ENCODE results near the gene ABHD8.

The ABHD8 gene

GRCh38 chr19:17266026-17266425 lies 37.2 kb downstream of the ABHD8 start:
- no peak for DNase-seq (ENCODE audit: low read depth)

DNA sequence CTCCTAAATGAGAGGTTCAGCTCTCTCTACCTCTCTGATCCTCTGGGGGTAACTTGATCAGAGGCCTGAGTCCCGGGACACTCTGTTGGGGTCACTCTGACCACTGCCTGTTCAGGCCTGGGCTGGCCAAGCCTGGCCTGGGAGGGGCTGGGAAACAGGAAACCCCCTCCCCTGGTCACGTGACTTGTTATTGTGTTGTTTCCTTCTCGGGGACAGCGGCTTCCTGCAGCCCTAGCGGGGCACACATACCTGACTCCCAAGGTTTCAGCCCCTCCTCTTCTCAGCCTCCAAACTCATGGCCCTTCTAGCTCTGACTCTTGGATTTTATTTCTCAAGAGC lies 38.6 kb downstream of the ABHD8 start, which contains the start of gene USHBP1:
Gene USHBP1, minus strand, starts transcription at position 105 of the 339 bp plus-strand sequence. CDS start 446 bp downstream, outside the sequence.
- no peak for DNase-seq (ENCODE audit: low read depth)

DNA sequence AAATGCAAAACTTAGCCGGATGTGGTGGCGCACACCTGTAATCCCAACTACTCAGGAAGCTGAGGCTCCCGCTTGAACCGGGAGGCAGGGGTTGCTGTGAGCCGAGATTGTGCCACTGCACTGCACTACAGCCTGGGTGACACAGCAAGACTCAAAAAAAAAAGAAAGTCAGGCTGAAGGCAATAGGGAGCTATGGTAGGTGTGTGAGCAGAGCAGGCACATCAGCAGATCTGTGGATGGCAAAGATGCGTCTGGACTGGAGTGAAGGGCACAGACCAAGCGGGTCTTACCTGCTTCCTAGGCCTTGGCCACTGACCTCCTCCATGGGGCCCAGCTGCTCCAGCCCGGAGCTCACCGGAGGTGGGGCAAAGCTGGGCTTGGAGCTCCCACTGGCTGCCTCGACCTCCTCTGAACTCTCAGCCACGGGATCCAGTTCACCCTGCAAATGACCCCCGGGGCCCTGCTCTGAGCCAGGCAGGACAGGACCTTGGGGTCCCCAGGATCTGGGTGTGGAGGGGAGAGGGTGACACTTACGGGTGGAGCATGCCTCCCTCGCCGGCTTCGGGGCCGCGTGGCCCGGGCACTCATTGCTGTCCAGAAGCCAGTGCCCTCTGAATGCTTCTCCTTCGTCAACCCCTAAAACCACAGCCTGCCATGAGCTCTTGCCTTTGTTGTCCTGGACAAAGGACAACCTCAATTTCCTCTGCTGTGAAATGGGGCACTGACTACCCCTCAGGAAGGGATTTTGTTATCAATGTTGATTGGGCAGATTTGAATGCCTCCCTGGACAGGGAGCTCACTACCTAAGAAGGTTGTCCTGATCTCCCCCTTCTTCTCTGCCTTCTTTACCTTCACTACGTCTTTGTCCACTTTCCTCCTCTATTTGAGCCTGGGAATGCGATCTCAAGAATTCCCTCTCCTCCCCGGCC lies 39.2 kb downstream of the ABHD8 start:
- DNase-seq (ENCODE audit: low read depth), result no peak

DNA sequence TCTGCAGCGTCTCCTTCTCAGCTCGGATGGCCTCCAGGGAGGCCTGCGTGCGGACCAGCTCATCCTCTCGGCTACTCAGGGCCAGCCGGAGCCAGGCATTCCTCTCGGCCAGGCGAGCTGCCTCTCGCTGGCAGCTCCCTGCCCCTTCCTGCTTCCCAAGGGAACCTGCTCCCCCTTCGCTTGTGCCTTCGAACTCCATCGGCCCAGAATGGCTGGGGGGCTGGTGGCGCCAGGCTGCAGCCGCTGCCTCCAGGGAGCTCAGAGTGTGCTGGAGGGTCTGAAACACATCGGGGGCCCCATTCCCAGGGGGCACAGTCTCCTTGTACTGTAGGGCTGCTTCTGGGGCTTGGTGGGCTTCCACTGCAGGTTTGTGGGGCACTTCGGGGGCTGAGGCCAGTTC lies 40.7 kb downstream of the ABHD8 start:
- no peak for DNase-seq (ENCODE audit: low read depth)

DNA sequence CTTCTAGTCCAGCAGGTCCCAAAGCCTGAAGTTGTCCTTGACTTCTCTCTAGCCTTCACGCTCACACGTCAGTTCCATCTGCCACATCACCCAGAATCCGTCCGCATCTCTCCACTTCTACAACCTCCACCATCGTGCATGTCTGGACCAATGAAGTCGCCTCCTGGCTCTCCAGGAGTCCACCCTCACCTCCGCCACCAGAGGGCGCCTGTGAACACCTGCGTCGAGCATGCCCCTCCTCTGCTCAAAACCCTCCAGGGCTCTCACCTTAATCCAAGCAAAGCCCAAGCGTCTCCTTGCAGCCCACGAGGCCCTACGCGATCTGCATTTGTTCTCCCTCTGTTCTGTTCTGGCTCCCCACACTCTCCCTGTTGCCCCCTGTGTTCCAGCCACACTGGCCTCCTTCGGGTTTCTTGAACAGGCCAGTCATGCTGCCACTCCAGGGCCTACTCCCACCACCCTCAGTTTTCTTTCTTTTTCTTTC lies 42.3 kb downstream of the ABHD8 start:
- no peak for DNase-seq (ENCODE audit: low read depth)

DNA sequence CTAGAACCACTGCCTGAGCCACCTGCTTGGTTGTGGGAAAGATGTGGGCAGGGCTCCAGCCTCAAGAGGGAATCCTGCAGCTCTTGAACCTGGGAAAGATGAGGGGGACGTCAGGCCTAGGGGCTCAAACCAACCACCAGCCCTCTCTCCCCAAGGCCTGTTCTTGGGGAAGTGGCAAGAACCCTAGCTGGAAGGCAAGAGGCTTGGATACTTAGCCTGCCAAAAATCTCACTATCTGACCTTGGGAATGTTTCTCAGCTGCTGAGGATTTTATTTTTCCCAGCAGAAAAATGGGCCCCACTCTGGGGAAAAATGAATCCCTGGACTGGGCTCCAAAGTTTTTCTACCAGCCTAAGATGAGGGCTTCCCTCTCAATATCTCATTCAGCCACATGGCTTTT lies 43.3 kb downstream of the ABHD8 start:
- no peak for DNase-seq (ENCODE audit: low read depth)

- no peak for DNase-seq (ENCODE audit: low read depth)
Observed at GRCh38 chr19:17259118-17259780, 44.0 kb downstream of the ABHD8 start.

DNA sequence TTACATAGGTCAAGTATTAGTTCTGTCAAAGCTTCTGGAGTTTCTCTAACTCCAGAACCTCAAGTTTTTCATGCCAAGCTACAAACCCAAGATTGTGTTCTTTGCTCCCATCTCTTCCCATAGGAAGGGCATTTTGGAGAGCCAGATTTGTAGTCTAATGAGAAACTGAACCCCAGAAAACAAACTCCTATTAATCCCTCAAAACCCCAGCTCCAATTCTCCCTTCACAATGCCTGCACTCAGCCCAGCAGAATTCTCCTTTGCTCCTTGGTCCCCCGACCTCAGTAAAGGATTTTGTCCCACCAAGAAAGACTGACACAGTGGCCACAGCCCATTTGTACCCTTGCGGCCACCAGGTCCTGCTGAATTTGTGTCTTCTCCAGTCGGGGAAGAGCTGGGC lies 47.1 kb downstream of the ABHD8 start:
- no peak for DNase-seq (ENCODE audit: low read depth)

GRCh38 chr19:17255150-17255621 lies 48.0 kb downstream of the ABHD8 start:
- DNase-seq (ENCODE audit: low read depth), result no peak

DNA sequence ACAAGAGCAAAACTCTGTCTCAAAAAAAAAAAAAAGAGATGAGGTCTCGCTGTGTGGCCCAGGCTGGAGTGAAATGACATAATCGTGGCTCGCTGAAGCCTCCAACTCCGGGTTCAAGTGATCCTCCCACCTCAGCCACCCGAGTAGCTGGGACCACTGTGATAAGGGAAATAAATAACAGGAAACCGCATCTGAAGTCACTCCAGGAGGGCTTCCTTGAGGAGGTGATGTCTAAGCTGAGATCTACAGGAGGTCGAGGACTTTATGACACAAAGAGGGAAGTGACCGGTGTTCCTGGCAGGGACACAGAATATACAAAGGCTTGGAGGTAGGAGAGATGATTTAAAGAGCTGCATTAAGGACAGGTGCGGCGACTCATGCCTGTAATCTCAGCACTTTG lies 48.6 kb downstream of the ABHD8 start:
- DNase-seq (ENCODE audit: low read depth), result no peak

GRCh38 chr19:17249887-17250548 lies 53.2 kb downstream of the ABHD8 start:
- no peak for DNase-seq (ENCODE audit: low read depth)

GRCh38 chr19:17248011-17248776 lies 55.0 kb downstream of the ABHD8 start:
- DNase-seq (ENCODE audit: low read depth), result no peak

DNA sequence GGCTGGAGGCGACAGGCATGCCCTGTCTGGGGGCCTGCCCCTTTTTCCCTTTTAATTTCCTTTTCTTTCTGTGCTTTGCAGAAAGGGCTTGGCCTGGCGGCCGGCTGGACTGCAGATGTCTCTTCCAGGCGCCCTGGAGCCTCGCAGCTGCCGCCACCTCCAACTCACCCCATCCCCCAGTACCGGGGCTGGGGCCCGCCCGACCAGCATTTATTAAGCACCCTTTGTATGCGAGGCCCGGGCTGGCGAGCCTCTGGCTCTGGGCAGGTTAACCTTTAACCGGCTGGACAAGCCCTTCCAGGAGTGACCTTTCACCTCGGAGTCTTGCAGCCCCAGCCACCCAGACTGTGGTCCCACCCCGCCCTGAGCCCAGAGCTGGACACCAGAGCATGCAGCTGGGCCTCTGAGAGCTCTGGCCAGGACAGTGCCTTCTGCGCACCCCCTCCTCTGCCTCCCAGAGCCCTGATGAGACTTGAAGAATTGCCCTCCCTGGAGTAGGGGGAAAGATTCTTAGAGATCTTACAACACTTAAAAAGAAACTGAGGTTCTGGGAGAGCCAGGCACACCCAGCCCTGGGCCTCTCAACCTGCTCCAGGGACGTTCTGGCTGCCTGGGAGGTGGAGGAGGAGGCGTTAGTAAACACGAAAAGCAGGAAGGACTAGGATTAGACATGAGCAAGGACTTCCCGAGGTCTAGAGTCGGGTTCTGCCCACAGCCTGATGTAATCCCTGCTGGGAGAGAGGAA lies 56.4 kb downstream of the ABHD8 start:
- DNase-seq (ENCODE audit: low read depth), result no peak

GRCh38 chr19:17245535-17245984 lies 57.7 kb downstream of the ABHD8 start, which contains the start of gene NR2F6:
Gene NR2F6 (minus strand): TSS chr19:17245919. CDS start chr19:17245220, 699 bp downstream.
- no peak for DNase-seq (ENCODE audit: low read depth)

- no peak for DNase-seq (ENCODE audit: low read depth)
Observed at GRCh38 chr19:17244618-17245534, 58.3 kb downstream of the ABHD8 start.

DNA sequence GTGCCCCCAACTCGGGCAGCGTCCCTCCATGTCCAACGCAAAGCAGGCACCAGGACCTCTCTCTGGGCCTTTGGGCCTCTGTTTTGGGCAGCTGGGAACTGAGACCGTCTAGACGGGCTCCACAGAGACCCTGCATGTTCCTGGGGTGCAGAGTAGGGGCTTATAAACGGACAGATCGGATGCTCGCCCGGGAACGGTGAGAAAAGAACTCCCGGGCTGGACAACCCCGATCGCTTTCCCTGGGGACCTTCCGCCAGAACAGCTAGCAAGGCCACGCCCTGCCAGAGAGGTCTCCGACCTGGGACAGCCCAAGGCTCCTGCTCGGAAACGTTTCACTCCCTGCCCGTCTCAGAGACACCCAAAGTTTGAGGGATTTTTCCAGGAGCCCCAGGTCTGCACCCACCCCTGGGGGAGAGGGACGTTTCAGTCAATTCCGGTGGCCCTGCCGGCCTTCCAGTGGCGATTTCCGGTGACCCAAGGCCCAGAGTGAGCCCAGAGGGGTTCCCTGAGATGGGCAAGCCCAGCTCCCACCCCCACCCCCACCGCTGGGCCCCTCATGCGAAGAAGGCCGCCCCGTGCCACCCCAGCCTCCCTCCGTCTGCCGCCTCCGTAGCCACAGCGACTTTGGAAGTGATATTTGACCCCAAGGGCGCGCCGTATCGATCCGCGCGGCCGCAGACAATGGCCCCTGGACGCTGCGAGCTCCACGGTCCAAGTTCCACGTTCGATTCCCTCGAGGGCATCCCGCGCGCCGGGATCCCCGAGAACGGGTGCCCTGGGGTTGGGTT lies 59.2 kb downstream of the ABHD8 start:
- no peak for DNase-seq (ENCODE audit: low read depth)

- DNase-seq (ENCODE audit: low read depth), result no peak
Observed at GRCh38 chr19:17243211-17243829, 59.9 kb downstream of the ABHD8 start.

- no peak for DNase-seq (ENCODE audit: low read depth)
Observed at GRCh38 chr19:17242431-17243208, 60.6 kb downstream of the ABHD8 start.

Data from HS-27A (cell line).